ENCODE data around the gene SPEN. TPM values are rescaled to one million over a fixed set of nuclear protein-coding genes. Genes with fewer than 3 reads are reported as not detected.
A peak's percentile ranks its signal among the peaks of the same experiment; 100 is the strongest.
"Not testable (repeated sequence)": the region's sequence is repeated elsewhere in the genome, so short reads cannot be mapped to it uniquely, and the experiment has no call there.

The SPEN gene
- total and polyA plus RNA-seq, 2 experiments from 2014 or later: 24.3 to 25.9 TPM

DNA sequence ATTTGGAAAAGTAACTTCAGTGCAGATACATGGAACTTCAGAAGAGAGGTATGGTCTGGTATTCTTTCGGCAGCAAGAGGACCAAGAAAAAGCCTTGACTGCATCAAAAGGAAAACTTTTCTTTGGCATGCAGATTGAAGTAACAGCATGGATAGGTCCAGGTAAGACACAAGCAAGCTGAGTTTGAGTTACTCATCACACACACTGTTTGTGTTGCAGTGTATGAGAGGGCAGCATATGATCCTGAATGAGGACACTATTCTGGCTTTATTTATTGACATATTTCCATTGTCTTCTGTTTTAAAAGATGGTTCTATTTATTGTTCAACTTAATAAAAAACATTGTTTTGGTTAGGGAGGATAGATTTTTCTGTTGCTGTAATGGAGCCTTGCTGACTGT, 63.6 kb downstream of the SPEN start:
- Histone ChIP-seq H4K20me1 (ENCODE audit: insufficient read depth, poor library complexity, severe bottlenecking) (peaks cover 5% of the 10 kb centered on the region), H3K27me3 (no peaks in the 10 kb centered on the region), H3K27ac (no peak overlapping the region), H3K4me3 (no peak overlapping the region), H3K9me3 (ENCODE audit: low read depth) (no peaks in the 10 kb centered on the region), H3K4me2 (no peak overlapping the region), H3K9me2 (replicated peaks; ENCODE audit: insufficient read depth) (no peaks in the 10 kb centered on the region), H3K36me3 (replicated peaks; ENCODE audit: insufficient read depth, low read depth) (no peaks in the 10 kb centered on the region), H2AFZ (no peak overlapping the region), H3K4me1 (ENCODE audit: insufficient read depth) (no peaks in the 10 kb centered on the region), H3K79me2 (peaks cover 66% of the 10 kb centered on the region)
- no peak for TF ChIP-seq EZH2 (IDR thresholded peaks at IDR 0.05; ENCODE audit: borderline replicate concordance)
- no peak for TF ChIP-seq EZH2phosphoT487 (IDR thresholded peaks at IDR 0.05; ENCODE audit: low read depth, severe bottlenecking, unreplicated experiment)
- TF ChIP-seq, protein P1, sequence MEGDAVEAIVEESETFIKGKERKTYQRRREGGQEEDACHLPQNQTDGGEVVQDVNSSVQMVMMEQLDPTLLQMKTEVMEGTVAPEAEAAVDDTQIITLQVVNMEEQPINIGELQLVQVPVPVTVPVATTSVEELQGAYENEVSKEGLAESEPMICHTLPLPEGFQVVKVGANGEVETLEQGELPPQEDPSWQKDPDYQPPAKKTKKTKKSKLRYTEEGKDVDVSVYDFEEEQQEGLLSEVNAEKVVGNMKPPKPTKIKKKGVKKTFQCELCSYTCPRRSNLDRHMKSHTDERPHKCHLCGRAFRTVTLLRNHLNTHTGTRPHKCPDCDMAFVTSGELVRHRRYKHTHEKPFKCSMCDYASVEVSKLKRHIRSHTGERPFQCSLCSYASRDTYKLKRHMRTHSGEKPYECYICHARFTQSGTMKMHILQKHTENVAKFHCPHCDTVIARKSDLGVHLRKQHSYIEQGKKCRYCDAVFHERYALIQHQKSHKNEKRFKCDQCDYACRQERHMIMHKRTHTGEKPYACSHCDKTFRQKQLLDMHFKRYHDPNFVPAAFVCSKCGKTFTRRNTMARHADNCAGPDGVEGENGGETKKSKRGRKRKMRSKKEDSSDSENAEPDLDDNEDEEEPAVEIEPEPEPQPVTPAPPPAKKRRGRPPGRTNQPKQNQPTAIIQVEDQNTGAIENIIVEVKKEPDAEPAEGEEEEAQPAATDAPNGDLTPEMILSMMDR (IDR thresholded peaks at IDR 0.05; ENCODE audit: poor library complexity): no peak
- WGBS (ENCODE audit: low lambda C conversion rate, missing lambda C conversion rate): 96% methylated on average over 1 of the region's 1 CpG
- DNase-seq (ENCODE audit: low spot score): no peak

DNA sequence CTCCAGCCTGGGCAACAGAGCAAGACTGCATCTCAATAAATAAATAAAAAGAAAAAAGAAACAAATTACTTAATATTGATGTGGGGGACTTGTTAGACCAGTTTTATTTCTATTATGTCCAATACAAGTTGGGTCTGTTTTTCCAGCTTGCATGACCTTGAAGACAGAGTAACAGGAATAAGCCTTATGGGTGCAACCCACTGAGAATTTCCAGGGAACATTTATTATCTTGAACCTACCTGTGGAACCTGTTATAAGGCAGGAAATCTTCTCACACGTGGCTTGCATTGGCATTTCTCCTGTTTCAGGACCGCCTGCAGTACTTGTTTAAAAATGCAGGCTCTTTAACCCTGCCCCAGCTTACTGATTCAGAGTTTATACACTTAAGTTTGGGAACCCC, 64.4 kb downstream of the SPEN start:
- no peak overlapping the region for H3K4me2 ChIP-seq
- WGBS (ENCODE audit: low lambda C conversion rate, missing lambda C conversion rate): 78% methylated on average over 2 of the region's 2 CpGs
- H2AFZ ChIP-seq: no peak overlapping the region
- no peak overlapping the region for H3K4me3 ChIP-seq
- no peaks in the 10 kb centered on the region for H3K9me3 ChIP-seq (ENCODE audit: low read depth)
- H3K27me3 ChIP-seq: no peaks in the 10 kb centered on the region
- TF ChIP-seq EZH2 (IDR thresholded peaks at IDR 0.05; ENCODE audit: borderline replicate concordance) (no peak), EZH2phosphoT487 (IDR thresholded peaks at IDR 0.05; ENCODE audit: low read depth, severe bottlenecking, unreplicated experiment) (no peak)
- TF ChIP-seq, protein P1 (IDR thresholded peaks at IDR 0.05; ENCODE audit: poor library complexity): no peak
- no peaks in the 10 kb centered on the region for H3K4me1 ChIP-seq (ENCODE audit: insufficient read depth)
- peaks cover 58% of the 10 kb centered on the region for H3K79me2 ChIP-seq
- peak; percentile 13 for DNase-seq (ENCODE audit: low spot score)
- no peaks in the 10 kb centered on the region for H3K36me3 ChIP-seq (replicated peaks; ENCODE audit: insufficient read depth, low read depth)
- H4K20me1 ChIP-seq (ENCODE audit: insufficient read depth, poor library complexity, severe bottlenecking): peaks cover 5% of the 10 kb centered on the region
- H3K9me2 ChIP-seq (replicated peaks; ENCODE audit: insufficient read depth): no peaks in the 10 kb centered on the region
- H3K27ac ChIP-seq: no peak overlapping the region

DNA sequence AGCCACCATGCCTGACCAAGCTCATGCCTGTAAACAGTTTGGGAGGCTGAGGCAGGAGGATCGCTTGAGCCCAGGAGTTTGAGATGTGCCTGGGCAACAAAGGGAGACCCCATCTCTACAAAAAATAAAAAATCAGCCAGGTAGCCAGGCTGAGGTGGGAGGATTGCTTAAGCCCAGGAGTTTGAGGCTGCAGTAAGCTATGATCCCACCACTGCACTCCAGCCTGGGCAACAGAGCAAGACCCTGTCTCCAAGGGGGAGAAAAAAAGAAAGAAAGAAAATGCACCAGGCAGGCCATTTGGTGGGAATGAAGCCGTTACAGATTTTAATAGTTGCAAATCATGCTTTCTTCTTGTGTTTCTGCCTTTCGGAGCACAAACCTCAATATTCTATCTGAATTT, 66.1 kb downstream of the SPEN start:
- DNase-seq (ENCODE audit: low spot score); H3K36me3 ChIP-seq (replicated peaks; ENCODE audit: insufficient read depth, low read depth); H3K27me3 ChIP-seq; H3K4me2 ChIP-seq; H3K9me2 ChIP-seq (replicated peaks; ENCODE audit: insufficient read depth); H3K4me1 ChIP-seq (ENCODE audit: insufficient read depth); H3K27ac ChIP-seq; H4K20me1 ChIP-seq (ENCODE audit: insufficient read depth, poor library complexity, severe bottlenecking); H3K9me3 ChIP-seq (ENCODE audit: low read depth); H3K4me3 ChIP-seq; H2AFZ ChIP-seq: not testable (repeated sequence)
- H3K79me2 ChIP-seq: peaks cover 50% of the 10 kb centered on the region
- whole genome bisulfite sequencing (ENCODE audit: low lambda C conversion rate, missing lambda C conversion rate): 97% methylated on average over 3 of the region's 3 CpGs

DNA sequence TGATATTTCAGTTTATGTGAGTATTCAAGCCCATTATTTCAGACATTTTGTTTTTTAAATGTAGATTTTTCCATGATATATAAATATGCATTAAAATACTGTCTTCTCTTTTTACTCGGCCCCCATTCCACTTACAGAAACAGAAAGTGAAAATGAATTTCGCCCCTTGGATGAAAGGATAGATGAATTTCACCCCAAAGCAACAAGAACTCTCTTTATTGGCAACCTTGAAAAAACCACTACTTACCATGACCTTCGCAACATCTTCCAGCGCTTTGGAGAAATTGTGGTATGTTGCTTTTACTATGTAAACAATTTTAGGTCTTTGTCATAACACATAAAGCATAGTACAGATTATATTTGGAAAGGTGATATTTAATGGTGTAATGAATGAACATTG, 68.5 kb downstream of the SPEN start:
- Histone ChIP-seq H3K27ac (no peak overlapping the region), H3K4me3 (no peak overlapping the region), H4K20me1 (ENCODE audit: insufficient read depth, poor library complexity, severe bottlenecking) (no peaks in the 10 kb centered on the region), H2AFZ (no peak overlapping the region), H3K27me3 (no peaks in the 10 kb centered on the region), H3K9me2 (replicated peaks; ENCODE audit: insufficient read depth) (no peaks in the 10 kb centered on the region), H3K9me3 (ENCODE audit: low read depth) (no peaks in the 10 kb centered on the region), H3K4me2 (no peak overlapping the region), H3K4me1 (ENCODE audit: insufficient read depth) (no peaks in the 10 kb centered on the region), H3K79me2 (peaks cover 43% of the 10 kb centered on the region), H3K36me3 (replicated peaks; ENCODE audit: insufficient read depth, low read depth) (no peaks in the 10 kb centered on the region)
- no peak for DNase-seq (ENCODE audit: low spot score)
- TF ChIP-seq EZH2phosphoT487 (IDR thresholded peaks at IDR 0.05; ENCODE audit: low read depth, severe bottlenecking, unreplicated experiment) (no peak), EZH2 (IDR thresholded peaks at IDR 0.05; ENCODE audit: borderline replicate concordance) (no peak)
- TF ChIP-seq, protein P1 (IDR thresholded peaks at IDR 0.05; ENCODE audit: poor library complexity): no peak
- 96% methylated on average over 4 of the region's 4 CpGs for WGBS (ENCODE audit: low lambda C conversion rate, missing lambda C conversion rate)
